Upper lobe of left lung (tissue), 4 donors: ENCODE data around the gene KRT75.

Experiments
- EP300 ChIP-seq, 4 donors: sonication (generic); formaldehyde crosslinking; IDR thresholded peaks; one replicate each; pipeline ENCODE4 v1.5.1; 2017; ENCODE audit warnings: antibody characterized with exemption in 4 of 4, control low read depth in 2 of 4
- POLR2A ChIP-seq, 4 donors: fragments of 450-650 bp; IDR thresholded peaks; one replicate each; pipeline ENCODE4 v1.5.1; 2016 to 2017; ENCODE audit warnings: antibody characterized with exemption in 4 of 4, mild to moderate bottlenecking in 2 of 4
- POLR2AphosphoS5 ChIP-seq, 2 donors: sonication (generic); formaldehyde crosslinking; IDR thresholded peaks; one replicate each; pipeline ENCODE4 v1.5.1; 2017; ENCODE audit warnings: antibody characterized with exemption in 2 of 2
- TF ChIP-seq, protein P1 (sequence below), 6 experiments: fragments of 450-650 bp in 4 of 6; fragments of 200-600 bp in 2 of 6; sonication (generic) in 2 of 6; IDR thresholded peaks; one replicate each; pipeline ENCODE4 v1.5.1; 2016 to 2019; ENCODE audit warnings: antibody characterized with exemption in 6 of 6

DNA sequence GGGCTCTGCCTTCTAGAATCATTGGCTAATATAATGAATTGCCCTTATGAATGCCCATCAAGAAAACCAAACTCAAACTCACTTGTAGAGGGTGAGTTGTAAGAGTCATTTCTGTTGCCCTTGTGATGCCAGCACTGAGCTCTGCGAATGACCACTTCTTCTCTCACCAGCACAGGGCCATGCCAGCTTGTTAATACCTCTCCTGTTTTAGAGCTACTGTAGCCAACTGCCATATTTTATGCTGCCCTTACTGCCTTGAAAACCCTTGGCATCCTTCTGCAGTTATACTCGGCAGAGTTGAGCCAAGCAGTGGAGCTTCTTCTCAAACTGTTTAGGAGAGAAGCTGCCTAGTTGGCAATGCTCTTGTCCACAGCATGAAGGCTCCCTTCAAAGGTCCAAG is 8.1 kb downstream of the KRT75 start:
- TF ChIP-seq, protein P1, sequence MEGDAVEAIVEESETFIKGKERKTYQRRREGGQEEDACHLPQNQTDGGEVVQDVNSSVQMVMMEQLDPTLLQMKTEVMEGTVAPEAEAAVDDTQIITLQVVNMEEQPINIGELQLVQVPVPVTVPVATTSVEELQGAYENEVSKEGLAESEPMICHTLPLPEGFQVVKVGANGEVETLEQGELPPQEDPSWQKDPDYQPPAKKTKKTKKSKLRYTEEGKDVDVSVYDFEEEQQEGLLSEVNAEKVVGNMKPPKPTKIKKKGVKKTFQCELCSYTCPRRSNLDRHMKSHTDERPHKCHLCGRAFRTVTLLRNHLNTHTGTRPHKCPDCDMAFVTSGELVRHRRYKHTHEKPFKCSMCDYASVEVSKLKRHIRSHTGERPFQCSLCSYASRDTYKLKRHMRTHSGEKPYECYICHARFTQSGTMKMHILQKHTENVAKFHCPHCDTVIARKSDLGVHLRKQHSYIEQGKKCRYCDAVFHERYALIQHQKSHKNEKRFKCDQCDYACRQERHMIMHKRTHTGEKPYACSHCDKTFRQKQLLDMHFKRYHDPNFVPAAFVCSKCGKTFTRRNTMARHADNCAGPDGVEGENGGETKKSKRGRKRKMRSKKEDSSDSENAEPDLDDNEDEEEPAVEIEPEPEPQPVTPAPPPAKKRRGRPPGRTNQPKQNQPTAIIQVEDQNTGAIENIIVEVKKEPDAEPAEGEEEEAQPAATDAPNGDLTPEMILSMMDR (IDR thresholded peaks at IDR 0.05): no peak
- TF ChIP-seq POLR2AphosphoS5 (IDR thresholded peaks at IDR 0.05) (no peak), EP300 (IDR thresholded peaks at IDR 0.05) (no peak), POLR2A (IDR thresholded peaks at IDR 0.05) (no peak)
